ENCODE measurements around the gene SCN9A. TPM values are rescaled to one million over a fixed set of nuclear protein-coding genes. Genes with fewer than 3 reads are reported as not detected.

The SCN9A gene
- total RNA-seq, 1 donor from 2014 or later = 11.2 TPM

DNA sequence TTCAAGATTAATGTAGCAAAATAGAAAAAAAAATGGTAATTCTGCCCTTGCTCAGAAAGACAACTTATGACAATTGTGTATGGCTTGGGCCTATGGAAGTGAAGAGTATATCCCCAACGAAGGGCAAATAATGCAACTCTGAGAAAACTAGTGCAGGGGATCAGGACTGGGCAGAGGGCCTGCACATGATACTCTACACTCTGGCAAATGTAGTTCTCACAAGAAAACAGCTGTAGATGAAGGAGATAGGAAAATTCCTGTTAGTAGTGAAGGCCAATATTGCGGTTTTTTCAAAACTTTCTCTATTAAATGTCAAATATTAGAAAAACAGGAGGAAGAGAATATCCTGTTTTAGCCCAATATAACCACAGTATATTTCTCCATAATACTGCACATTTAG is 77.8 kb downstream of the SCN9A start:
- Mint-ChIP-seq H3K27me3 (ENCODE audit: unreplicated experiment) (no peaks in the 10 kb centered on the region), H3K9me3 (ENCODE audit: unreplicated experiment) (no peaks in the 10 kb centered on the region), H3K4me1 (ENCODE audit: low read depth, unreplicated experiment) (no peaks in the 10 kb centered on the region), H3K4me3 (ENCODE audit: unreplicated experiment) (peak overlapping the region; percentile 5), H3K27ac (ENCODE audit: unreplicated experiment) (no peak overlapping the region), H3K36me3 (ENCODE audit: unreplicated experiment) (no peaks in the 10 kb centered on the region)
- TF ChIP-seq CTCF (IDR thresholded peaks at IDR 0.05; ENCODE audit: partially characterized antibody, unreplicated experiment) = no peak
- DNase-seq = no peak

- TF ChIP-seq CTCF (IDR thresholded peaks at IDR 0.05; ENCODE audit: partially characterized antibody, unreplicated experiment) = no peak
- no peak overlapping the region for H3K4me3 Mint-ChIP-seq (ENCODE audit: unreplicated experiment)
- no peak for DNase-seq
- no peaks in the 10 kb centered on the region for H3K4me1 Mint-ChIP-seq (ENCODE audit: low read depth, unreplicated experiment)
- no peaks in the 10 kb centered on the region for H3K27me3 Mint-ChIP-seq (ENCODE audit: unreplicated experiment)
- no peaks in the 10 kb centered on the region for H3K36me3 Mint-ChIP-seq (ENCODE audit: unreplicated experiment)
- H3K27ac Mint-ChIP-seq (ENCODE audit: unreplicated experiment) = no peak overlapping the region
- no peaks in the 10 kb centered on the region for H3K9me3 Mint-ChIP-seq (ENCODE audit: unreplicated experiment)
Measured at GRCh38 chr2:166293984-166294383, 81.8 kb downstream of the SCN9A start.

GRCh38 chr2:166285215-166285614 is 90.5 kb downstream of the SCN9A start:
- H3K27ac Mint-ChIP-seq (ENCODE audit: unreplicated experiment) = no peak overlapping the region
- H3K36me3 Mint-ChIP-seq (ENCODE audit: unreplicated experiment) = no peaks in the 10 kb centered on the region
- no peak for TF ChIP-seq CTCF (IDR thresholded peaks at IDR 0.05; ENCODE audit: partially characterized antibody, unreplicated experiment)
- no peaks in the 10 kb centered on the region for H3K9me3 Mint-ChIP-seq (ENCODE audit: unreplicated experiment)
- H3K27me3 Mint-ChIP-seq (ENCODE audit: unreplicated experiment) = no peaks in the 10 kb centered on the region
- no peak for DNase-seq
- no peaks in the 10 kb centered on the region for H3K4me1 Mint-ChIP-seq (ENCODE audit: low read depth, unreplicated experiment)
- H3K4me3 Mint-ChIP-seq (ENCODE audit: unreplicated experiment) = no peak overlapping the region

DNA sequence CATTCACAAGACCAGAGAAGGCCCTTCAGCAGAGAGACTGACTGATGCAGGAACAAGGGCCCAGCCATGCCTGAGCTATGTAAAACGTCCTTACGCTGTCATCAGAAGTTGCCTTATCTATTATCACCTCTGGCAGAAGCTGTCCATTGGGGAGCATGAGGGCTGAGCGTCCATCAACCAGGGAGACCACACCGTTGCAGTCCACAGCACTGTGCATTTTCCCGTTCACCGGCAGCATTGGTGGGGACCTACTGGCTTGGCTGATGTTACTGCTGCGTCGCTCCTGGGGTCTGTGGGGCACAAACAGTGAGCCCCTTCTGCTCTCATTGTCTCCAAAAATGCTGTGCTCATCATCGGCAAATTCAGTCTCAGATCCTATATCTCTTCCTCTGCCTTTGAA is 91.4 kb downstream of the SCN9A start:
- no peaks in the 10 kb centered on the region for H3K4me1 Mint-ChIP-seq (ENCODE audit: low read depth, unreplicated experiment)
- H3K9me3 Mint-ChIP-seq (ENCODE audit: unreplicated experiment) = no peaks in the 10 kb centered on the region
- no peak for TF ChIP-seq CTCF (IDR thresholded peaks at IDR 0.05; ENCODE audit: partially characterized antibody, unreplicated experiment)
- H3K27me3 Mint-ChIP-seq (ENCODE audit: unreplicated experiment) = no peaks in the 10 kb centered on the region
- no peak overlapping the region for H3K4me3 Mint-ChIP-seq (ENCODE audit: unreplicated experiment)
- DNase-seq = no peak
- H3K27ac Mint-ChIP-seq (ENCODE audit: unreplicated experiment) = no peak overlapping the region
- no peaks in the 10 kb centered on the region for H3K36me3 Mint-ChIP-seq (ENCODE audit: unreplicated experiment)

DNA sequence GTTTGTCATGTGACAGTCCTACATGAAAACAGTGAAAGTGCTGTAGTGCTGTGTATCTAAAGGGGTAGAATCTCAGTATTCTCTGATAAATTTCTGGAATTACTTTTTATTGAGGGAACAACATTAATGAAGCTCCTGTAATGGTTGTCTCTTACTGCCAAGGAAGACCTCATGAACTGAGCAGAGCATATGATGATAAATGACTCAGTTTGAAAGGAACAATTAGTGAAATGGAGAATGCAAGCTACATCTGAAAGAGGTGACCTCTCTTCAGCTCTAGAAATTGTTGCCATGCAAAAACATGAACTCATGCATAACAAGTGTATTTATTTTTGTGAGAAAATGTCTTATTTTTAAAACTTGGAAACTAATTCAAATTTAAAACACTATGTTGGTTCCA is 93.6 kb downstream of the SCN9A start:
- Mint-ChIP-seq H3K9me3 (ENCODE audit: unreplicated experiment) (no peaks in the 10 kb centered on the region), H3K4me1 (ENCODE audit: low read depth, unreplicated experiment) (no peaks in the 10 kb centered on the region), H3K36me3 (ENCODE audit: unreplicated experiment) (no peaks in the 10 kb centered on the region), H3K4me3 (ENCODE audit: unreplicated experiment) (no peak overlapping the region), H3K27ac (ENCODE audit: unreplicated experiment) (no peak overlapping the region), H3K27me3 (ENCODE audit: unreplicated experiment) (no peaks in the 10 kb centered on the region)
- DNase-seq = no peak
- no peak for TF ChIP-seq CTCF (IDR thresholded peaks at IDR 0.05; ENCODE audit: partially characterized antibody, unreplicated experiment)
